ENCODE measurements around the gene MPDZ.

DNA sequence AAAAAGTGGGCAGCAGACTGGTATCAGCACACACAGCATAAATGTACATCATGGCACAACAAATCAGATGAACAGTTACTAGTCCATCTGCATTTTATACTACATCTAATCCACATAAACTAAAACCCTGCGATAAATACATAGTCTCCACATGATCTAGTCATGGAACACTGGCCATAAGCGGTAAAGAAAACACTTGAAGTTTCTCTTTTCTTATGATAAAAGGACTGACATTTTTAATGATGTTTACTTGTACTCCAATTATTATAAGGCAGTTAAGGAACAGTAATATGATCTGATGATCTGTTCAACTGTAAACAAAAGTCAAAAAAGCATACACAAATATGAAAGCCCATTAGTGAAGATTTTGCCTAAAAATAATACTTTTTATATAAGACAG is 112.5 kb downstream of the MPDZ start:
- TF ChIP-seq POLR2A (IDR thresholded peaks at IDR 0.05; ENCODE audit: low read depth, low read length) (no peak), POLR2AphosphoS5 (IDR thresholded peaks at IDR 0.05; ENCODE audit: low read depth, low read length) (no peak)
